ENCODE data around the gene TEX22.

DNA sequence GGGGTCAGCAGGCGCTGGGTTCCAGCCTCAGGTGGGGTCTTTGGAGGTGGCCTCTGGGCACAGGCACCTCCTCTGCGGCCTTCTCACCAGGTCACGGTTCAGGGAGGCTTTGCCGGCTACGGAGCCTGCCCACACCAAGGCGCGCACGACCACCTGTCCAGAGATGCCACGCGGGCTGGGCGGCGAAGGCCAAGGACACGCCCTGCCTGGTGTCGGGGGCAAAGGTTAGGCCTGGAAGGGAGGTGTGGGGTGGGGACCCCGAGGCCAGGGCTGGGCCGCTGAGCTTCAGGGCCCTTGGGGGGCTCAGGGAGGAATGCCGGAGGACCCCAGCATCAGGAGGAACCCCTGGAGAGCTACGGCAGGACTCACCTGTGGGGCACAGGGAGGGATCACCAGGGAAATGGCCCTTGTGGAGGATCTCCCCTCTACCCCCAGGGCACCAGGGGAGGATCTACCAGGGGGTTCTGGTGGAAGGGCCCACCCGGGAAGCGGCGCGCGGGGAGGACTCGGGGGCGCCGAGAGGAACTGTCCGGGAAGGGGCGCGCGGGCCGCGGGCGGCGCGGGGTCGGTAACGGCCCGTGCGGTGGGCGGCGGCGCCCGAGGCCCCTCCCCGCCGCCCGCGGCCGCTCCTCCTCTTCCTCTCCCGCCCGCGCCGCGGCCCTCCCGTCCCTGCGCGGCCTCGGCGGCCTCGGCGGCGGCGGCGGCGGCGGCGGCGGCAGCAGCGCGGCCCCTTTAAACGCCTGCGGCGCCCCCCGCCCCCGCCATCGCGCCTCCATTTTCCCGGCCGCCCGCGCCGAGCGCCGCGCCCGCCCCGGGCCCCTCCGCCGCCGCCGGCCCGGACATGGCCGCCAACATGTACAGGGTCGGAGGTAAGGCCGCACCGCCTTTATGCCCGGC is 21.1 kb downstream of the TEX22 start, which contains the start of gene MTA1:
- TF ChIP-seq EZH2 (IDR thresholded peaks at IDR 0.05; ENCODE audit: low read length, missing control alignments), result no peak
- TF ChIP-seq, protein P1, sequence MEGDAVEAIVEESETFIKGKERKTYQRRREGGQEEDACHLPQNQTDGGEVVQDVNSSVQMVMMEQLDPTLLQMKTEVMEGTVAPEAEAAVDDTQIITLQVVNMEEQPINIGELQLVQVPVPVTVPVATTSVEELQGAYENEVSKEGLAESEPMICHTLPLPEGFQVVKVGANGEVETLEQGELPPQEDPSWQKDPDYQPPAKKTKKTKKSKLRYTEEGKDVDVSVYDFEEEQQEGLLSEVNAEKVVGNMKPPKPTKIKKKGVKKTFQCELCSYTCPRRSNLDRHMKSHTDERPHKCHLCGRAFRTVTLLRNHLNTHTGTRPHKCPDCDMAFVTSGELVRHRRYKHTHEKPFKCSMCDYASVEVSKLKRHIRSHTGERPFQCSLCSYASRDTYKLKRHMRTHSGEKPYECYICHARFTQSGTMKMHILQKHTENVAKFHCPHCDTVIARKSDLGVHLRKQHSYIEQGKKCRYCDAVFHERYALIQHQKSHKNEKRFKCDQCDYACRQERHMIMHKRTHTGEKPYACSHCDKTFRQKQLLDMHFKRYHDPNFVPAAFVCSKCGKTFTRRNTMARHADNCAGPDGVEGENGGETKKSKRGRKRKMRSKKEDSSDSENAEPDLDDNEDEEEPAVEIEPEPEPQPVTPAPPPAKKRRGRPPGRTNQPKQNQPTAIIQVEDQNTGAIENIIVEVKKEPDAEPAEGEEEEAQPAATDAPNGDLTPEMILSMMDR (conservative IDR thresholded peaks at IDR 0.05 in 1 of 2, IDR thresholded peaks at IDR 0.05 in 1 of 2; ENCODE audit: low read depth in 1 of 2, low read length in 2 of 2), result no peak

All from fibroblast of lung (primary cell).